Upper lobe of left lung (tissue), 4 donors: ENCODE measurements around the gene RILPL2.

Experiments
- CTCF ChIP-seq, 6 experiments: fragments of 450-650 bp in 4 of 6; fragments of 200-600 bp in 2 of 6; sonication (generic) in 2 of 6; IDR thresholded peaks; one replicate each; pipeline ENCODE4 v1.5.1; 2016 to 2019; ENCODE audit warnings: antibody characterized with exemption in 6 of 6
- EP300 ChIP-seq, 4 donors: sonication (generic); formaldehyde crosslinking; IDR thresholded peaks; one replicate each; pipeline ENCODE4 v1.5.1; 2017; ENCODE audit warnings: antibody characterized with exemption in 4 of 4, control low read depth in 2 of 4
- POLR2A ChIP-seq, 4 donors: fragments of 450-650 bp; IDR thresholded peaks; one replicate each; pipeline ENCODE4 v1.5.1; 2016 to 2017; ENCODE audit warnings: antibody characterized with exemption in 4 of 4, mild to moderate bottlenecking in 2 of 4
- POLR2AphosphoS5 ChIP-seq, 2 donors: sonication (generic); formaldehyde crosslinking; IDR thresholded peaks; one replicate each; pipeline ENCODE4 v1.5.1; 2017; ENCODE audit warnings: antibody characterized with exemption in 2 of 2

DNA sequence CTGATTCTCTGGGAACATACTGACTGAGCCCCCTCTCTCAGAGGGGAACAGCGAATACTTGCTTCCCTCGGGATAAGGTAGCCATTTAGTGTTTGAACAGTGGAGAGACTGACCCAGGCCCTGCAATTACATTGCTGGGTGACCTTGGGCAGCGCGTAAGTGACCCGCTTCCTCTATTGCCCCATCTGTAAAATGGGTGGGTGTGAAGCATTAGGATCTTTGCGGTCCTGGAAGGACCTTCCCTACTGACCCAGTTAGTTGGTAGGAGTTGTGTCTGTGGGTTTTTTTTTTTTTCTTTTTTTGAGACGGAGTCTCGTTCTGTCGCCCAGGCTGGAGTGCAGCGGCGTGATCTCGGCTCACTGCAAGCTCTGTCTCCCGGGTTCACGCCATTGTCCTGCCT, 53.8 kb downstream of the RILPL2 start:
- TF ChIP-seq CTCF (IDR thresholded peaks at IDR 0.05) (no peak), POLR2AphosphoS5 (IDR thresholded peaks at IDR 0.05) (no peak), POLR2A (IDR thresholded peaks at IDR 0.05) (no peak), EP300 (IDR thresholded peaks at IDR 0.05) (no peak)
